ENCODE results near the gene DNAJC6.

GRCh38 chr1:65311760-65312159 is 2.4 kb downstream of the DNAJC6 start:
- TF ChIP-seq POLR2AphosphoS5 (IDR thresholded peaks at IDR 0.05; ENCODE audit: low read depth, low read length) (no peak), POLR2A (IDR thresholded peaks at IDR 0.05; ENCODE audit: low read depth, low read length) (no peak), TAF1 (IDR thresholded peaks at IDR 0.05; ENCODE audit: borderline replicate concordance, low read depth, low read length) (no peak)
